Right lobe of liver (tissue), 6 donors: ENCODE results near the gene KIAA1614. TPM values are rescaled to one million over a fixed set of nuclear protein-coding genes. Genes with fewer than 3 reads are reported as not detected.
"Not testable (repeated sequence)": the region's sequence is repeated elsewhere in the genome, so short reads cannot be mapped to it uniquely, and the experiment has no call there.

Experiments used
- ATAC-seq, 4 donors: fragments of 200-7000 bp; cut with Tn5 transposase; one replicate each; pipeline ENCODE4 v1.9.1; 2020; ENCODE audit warnings: mild to moderate bottlenecking in 4 of 4, moderate library complexity in 4 of 4
- DNase-seq, 3 donors: peaks; one replicate each; pipeline ENCODE4 v3.0.0-alpha.2; 2020
- H3K27ac ChIP-seq, 3 donors: fragments of 200-600 bp; one replicate each; pipeline ENCODE4 v1.8.0; 2022
- H3K27me3 ChIP-seq, 2 donors: fragments of 200-600 bp; one replicate each; pipeline ENCODE4 v1.8.0; 2022
- H3K36me3 ChIP-seq, 4 donors: fragments of 200-600 bp; sonication (generic) in 1 of 4; one replicate each; pipeline versions ENCODE4 v1.5.1 to v1.8.0; 2017 to 2022; ENCODE audit warnings: control low read depth in 1 of 4
- H3K4me1 ChIP-seq, 4 donors: fragments of 200-600 bp; sonication (generic) in 1 of 4; one replicate each; pipeline versions ENCODE4 v1.5.1 to v1.8.0; 2017 to 2022; ENCODE audit warnings: control low read depth in 1 of 4
- H3K4me3 ChIP-seq, 3 donors: fragments of 200-600 bp; one replicate each; pipeline ENCODE4 v1.8.0; 2022
- H3K9me3 ChIP-seq, 4 donors: fragments of 200-600 bp; sonication (generic) in 1 of 4; one replicate each; pipeline versions ENCODE4 v1.5.1 to v1.8.0; 2017 to 2022; ENCODE audit warnings: control low read depth in 1 of 4
- CTCF ChIP-seq, 4 donors: fragments of 200-600 bp in 3 of 4; fragments of 450-650 bp in 1 of 4; IDR thresholded peaks; one replicate each; pipeline versions ENCODE4 v1.5.1 to v1.8.0; 2016 to 2022; ENCODE audit warnings: antibody characterized with exemption in 4 of 4, mild to moderate bottlenecking in 2 of 4
- POLR2A ChIP-seq: fragments of 450-650 bp; IDR thresholded peaks from one replicate; pipeline ENCODE4 v1.6.1; 2017; ENCODE audit warnings: antibody characterized with exemption, mild to moderate bottlenecking
- WGBS: methylation state at CpG from one replicate; pipeline ENCODE4 v1.1.6; 2018; ENCODE audit warnings: low coverage, low lambda C conversion rate; ENCODE audit not compliant: insufficient coverage; ENCODE audit errors: missing lambda C conversion rate; 5-methylcytosine and 5-hydroxymethylcytosine counted together
- intact Hi-C, 2 donors: fragments of 100-400 bp; cut with DNase I; formaldehyde crosslinking; loops; one replicate each; pipeline versions ENCODE4 v1.11.2 to v1.14.1; 2022
- total RNA-seq, 6 experiments: library from RNA; depleted of rRNA in 2 of 6; stranded (reverse); fragments of >200 nt in 2 of 6; fragmentation: NEBNext Ultra II Directional in 3 of 6; extraction: Animal tissue kit (Norgen Biotek cat#: 25700) in 3 of 6; gene quantifications; one replicate each; pipeline versions ENCODE4 v1.1.0 to v1.2.4, GENCODE V29; 2016 to 2023
- donor health status: DM: no; HTN: yes; CAD: no.
- donor health status: DM: no; HTN: no; CAD: no.
- donor health status: DM: no; HTN: no; CAD: no.
- donor health status: DM: no; HTN: yes; CAD: no.
- donor health status: DM: no; HTN: yes; CAD: no.

KIAA1614 gene
- total RNA-seq, 6 experiments from 2014 or later = 0.13 to 0.25 (median 0.21) TPM

DNA sequence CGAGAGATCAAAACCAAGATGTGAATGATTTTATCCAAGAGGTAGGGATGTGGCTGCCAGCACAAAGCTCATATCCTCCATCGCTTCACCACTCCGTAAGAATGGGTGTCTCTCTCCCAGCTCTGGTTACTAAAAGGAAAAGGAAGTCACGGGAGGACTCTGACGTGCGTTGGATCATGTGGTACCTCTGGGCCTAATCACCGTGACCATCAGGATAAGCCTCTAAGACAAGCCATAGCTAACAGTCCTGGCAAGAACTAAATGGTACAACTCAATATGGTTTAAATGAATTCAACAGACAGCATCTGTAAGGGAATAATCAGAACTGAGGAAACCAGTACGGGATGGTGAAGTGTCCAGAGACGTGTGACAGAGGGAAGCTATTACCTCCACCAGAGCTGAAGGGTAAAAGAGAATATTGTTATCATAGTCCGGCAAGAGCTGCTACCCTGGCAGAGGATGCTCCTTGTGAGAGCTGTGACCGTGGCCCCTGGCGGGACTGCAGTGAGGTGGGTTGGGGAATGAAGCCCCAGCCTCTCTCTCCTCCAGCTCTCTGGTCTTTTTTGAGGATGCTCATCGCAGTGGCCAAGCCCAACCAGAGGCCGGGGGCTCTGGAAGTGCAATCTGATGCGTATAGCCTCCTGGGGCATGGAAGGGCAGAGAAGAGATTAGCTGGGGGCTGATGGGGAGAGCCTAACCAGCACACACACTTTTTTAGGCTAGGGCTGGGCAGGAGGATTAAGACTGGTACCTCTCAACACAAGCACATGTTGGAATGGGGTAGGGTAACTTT lies 54.2 kb downstream of the KIAA1614 start:
- Histone ChIP-seq H3K4me1 (no peaks in the 10 kb centered on the region), H3K36me3 (no peaks in the 10 kb centered on the region), H3K4me3 (no peak overlapping the region), H3K27me3 (no peaks in the 10 kb centered on the region), H3K27ac (no peak overlapping the region), H3K9me3 (no peaks in the 10 kb centered on the region)
- DNase-seq (no peak), ATAC-seq (no peak)
- WGBS = 71% methylated on average over 6 of the region's 15 CpGs
- intact Hi-C loops = no loop called here
- no peak for TF ChIP-seq CTCF (IDR thresholded peaks at IDR 0.05)
- TF ChIP-seq POLR2A = no peak

DNA sequence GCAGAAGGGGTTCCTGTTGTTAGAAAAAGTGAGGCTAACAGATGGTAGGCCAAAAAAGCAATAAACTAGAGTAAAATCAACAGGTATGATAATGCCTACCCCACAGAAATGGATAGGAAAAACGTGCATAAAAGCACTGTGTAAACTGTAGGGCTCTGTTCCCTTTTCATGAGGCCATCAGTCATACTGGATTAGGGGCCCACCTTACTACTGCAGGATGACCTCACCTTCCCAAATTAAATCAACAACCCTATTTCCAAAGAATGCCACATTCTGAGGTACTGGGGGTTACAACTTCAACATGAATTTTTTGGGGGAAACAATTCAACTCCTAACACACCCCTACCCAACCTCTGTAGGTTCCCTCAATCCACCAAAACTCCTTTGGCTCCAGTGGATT lies 54.9 kb downstream of the KIAA1614 start:
- Histone ChIP-seq H3K4me3 (no peak overlapping the region), H3K9me3 (no peaks in the 10 kb centered on the region), H3K27me3 (no peaks in the 10 kb centered on the region), H3K27ac (no peak overlapping the region), H3K36me3 (peaks cover 0 to 5% (median 0%) of the 10 kb centered on the region in 4 donors), H3K4me1 (no peaks in the 10 kb centered on the region)
- ATAC-seq (no peak), DNase-seq (no peak)
- 100% methylated on average over 1 of the region's 1 CpG for WGBS
- TF ChIP-seq CTCF (IDR thresholded peaks at IDR 0.05) (no peak), POLR2A (no peak)
- intact Hi-C loops = no loop called here

GRCh38 chr1:180968834-180969233 lies 56.1 kb downstream of the KIAA1614 start:
- H3K9me3 ChIP-seq, H3K4me1 ChIP-seq, H3K27me3 ChIP-seq, DNase-seq, H3K27ac ChIP-seq, ATAC-seq, intact Hi-C loops, H3K36me3 ChIP-seq, H3K4me3 ChIP-seq: not testable (repeated sequence)
- 79% methylated on average over 4 of the region's 8 CpGs for WGBS

- TF ChIP-seq POLR2A (no peak), CTCF (IDR thresholded peaks at IDR 0.05) (no peak)
- no peak overlapping the region for H3K27ac ChIP-seq
- intact Hi-C loops = no loop called here
- no peaks in the 10 kb centered on the region for H3K27me3 ChIP-seq
- DNase-seq (no peak), ATAC-seq (peak in 1 of 4 donors; percentile 32)
- no peak overlapping the region for H3K4me3 ChIP-seq
- WGBS = 71% methylated on average over 7 of the region's 8 CpGs
- no peaks in the 10 kb centered on the region for H3K9me3 ChIP-seq
- H3K4me1 ChIP-seq = peaks cover 0 to 7% (median 0%) of the 10 kb centered on the region in 4 donors
- H3K36me3 ChIP-seq = peaks cover 0 to 5% (median 0%) of the 10 kb centered on the region in 4 donors
Observed at GRCh38 chr1:180969434-180969833, 56.7 kb downstream of the KIAA1614 start.

- Histone ChIP-seq H3K27ac (no peak overlapping the region), H3K4me1 (peaks cover 0 to 7% (median 0%) of the 10 kb centered on the region in 4 donors), H3K36me3 (peaks cover 0 to 8% (median 0%) of the 10 kb centered on the region in 4 donors), H3K4me3 (no peak overlapping the region), H3K9me3 (no peaks in the 10 kb centered on the region), H3K27me3 (no peaks in the 10 kb centered on the region)
- intact Hi-C loops = no loop called here
- WGBS = 70% methylated on average over 7 of the region's 15 CpGs
- DNase-seq (no peak), ATAC-seq (peak in 1 of 4 donors; percentile 12)
- TF ChIP-seq CTCF (IDR thresholded peaks at IDR 0.05) (no peak), POLR2A (no peak)
Observed at GRCh38 chr1:180970333-180971079, 57.8 kb downstream of the KIAA1614 start.
